VCaP (cell line): ENCODE data around the gene IFT52.
A peak's percentile ranks its signal among the peaks of the same experiment; 100 is the strongest.
"Not testable (repeated sequence)": the region's sequence is repeated elsewhere in the genome, so short reads cannot be mapped to it uniquely, and the experiment has no call there.

Experiments used
- H3K27ac ChIP-seq: fragments of 450-650 bp; 2 replicates; pipeline ENCODE4 v1.5.1; 2017
- TF ChIP-seq, protein P1 (sequence below): fragments of 450-650 bp; conservative IDR thresholded peaks from 2 replicates; pipeline ENCODE4 v1.5.1; 2017; ENCODE audit warnings: mild to moderate bottlenecking, moderate library complexity

IFT52 gene

GRCh38 chr20:43583133-43583864 lies 7.4 kb upstream of the IFT52 start:
- TF ChIP-seq, protein P1, sequence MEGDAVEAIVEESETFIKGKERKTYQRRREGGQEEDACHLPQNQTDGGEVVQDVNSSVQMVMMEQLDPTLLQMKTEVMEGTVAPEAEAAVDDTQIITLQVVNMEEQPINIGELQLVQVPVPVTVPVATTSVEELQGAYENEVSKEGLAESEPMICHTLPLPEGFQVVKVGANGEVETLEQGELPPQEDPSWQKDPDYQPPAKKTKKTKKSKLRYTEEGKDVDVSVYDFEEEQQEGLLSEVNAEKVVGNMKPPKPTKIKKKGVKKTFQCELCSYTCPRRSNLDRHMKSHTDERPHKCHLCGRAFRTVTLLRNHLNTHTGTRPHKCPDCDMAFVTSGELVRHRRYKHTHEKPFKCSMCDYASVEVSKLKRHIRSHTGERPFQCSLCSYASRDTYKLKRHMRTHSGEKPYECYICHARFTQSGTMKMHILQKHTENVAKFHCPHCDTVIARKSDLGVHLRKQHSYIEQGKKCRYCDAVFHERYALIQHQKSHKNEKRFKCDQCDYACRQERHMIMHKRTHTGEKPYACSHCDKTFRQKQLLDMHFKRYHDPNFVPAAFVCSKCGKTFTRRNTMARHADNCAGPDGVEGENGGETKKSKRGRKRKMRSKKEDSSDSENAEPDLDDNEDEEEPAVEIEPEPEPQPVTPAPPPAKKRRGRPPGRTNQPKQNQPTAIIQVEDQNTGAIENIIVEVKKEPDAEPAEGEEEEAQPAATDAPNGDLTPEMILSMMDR: no peak
- no peak overlapping the region for H3K27ac ChIP-seq

DNA sequence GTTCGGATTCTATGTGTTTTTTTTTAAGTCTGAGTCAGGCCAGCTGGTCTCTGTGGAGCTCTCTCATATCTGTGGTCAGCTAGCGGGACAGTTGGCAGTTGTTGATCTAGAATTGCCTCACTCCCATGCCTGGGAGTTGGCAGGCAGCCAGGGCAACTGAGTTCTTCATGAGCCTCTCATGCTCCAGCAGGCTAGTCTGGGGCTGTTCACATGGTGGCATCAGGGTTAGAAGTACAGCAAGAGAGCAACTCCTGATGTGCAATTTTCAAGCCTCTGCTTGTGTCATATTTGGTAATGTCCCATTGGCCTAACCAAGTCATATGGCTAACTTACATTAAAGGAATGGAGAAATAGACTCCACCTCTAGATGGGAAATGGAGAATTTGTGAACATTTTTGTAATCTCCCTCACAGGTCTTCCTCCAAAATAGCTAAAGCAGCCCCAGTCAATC lies 6.7 kb upstream of the IFT52 start:
- TF ChIP-seq, protein P1: no peak
- H3K27ac ChIP-seq: no peak overlapping the region

- H3K27ac ChIP-seq: no peak overlapping the region
- TF ChIP-seq, protein P1: no peak
Observed at GRCh38 chr20:43584448-43585136, 6.1 kb upstream of the IFT52 start.

DNA sequence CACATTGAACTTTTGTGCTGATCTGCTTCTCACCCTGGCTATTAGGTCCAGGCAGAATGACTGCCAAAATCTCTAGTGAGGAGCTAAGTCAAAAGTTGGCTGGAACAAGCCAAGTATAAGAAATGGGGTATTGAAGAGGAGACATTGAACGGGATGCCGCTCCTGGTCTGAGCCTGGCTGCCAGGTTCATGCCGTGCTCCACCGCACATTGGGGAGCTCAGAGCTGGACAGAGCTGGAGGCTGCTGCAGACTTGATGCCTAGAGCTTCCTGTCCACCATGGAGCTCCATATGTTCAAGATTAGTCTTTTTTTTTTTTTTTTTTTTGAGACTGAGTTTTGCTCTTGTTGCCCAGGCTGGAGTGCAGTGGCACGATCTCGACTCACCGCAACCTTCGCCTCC lies 4.1 kb upstream of the IFT52 start:
- TF ChIP-seq, protein P1: no peak
- no peak overlapping the region for H3K27ac ChIP-seq

DNA sequence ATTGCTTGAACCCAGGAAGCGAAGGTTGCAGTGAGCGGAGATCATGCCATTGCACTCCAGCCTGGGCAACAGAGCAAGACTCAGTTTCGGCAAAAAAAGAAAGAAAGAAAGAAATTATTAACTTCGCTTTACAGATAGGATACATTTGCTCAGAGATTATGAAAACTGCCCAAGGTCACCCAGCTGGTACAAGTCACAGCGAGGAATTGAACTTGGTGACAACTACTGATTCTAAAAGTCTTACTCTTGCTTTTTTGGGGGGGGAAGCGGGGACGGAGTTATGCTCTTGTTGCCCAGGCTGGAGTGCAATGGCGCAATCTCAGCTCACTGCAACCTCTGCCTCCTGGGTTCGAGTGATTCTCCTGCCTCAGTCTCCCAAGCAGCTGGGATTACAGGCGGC lies 2.2 kb upstream of the IFT52 start:
- not testable (repeated sequence) for H3K27ac ChIP-seq

DNA sequence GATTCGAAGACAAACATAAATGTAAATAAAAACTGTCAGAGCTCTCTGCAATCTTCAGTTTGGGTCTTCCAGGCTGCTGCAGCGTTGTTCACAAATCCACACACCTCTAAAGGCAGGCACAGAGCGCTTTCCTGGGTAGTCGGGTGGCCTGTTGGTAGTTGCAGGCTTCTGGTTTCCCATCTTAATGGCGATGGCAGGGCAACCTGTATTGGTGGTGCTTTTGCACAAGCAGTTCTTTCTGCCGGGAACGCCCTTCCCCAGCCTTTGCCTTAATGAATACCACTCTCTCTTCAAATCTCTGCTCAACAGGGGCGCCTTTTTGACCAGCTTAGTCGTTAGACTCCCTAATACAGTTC lies 723 bp upstream of the IFT52 start:
- H3K27ac ChIP-seq: peak overlapping the region; percentile 92
- TF ChIP-seq, protein P1: no peak

DNA sequence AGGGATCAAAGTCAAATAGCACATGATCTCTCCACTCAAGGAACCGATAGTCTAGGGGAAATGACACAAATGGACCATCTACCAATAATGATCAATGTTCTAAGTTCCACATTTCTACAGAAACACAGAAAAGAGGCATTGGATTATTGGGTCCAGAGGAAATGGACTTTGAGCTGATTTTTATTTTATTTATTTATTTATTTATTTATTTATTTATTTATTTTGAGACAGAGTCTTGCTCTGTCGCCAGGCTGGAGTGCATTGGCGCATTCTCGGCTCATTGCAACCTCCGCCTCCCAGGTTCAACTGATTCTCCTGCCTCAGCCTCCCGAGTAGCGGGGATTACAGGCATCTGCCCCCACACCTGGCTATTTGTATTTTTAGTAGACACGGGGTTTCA lies 11.2 kb downstream of the IFT52 start:
- not testable (repeated sequence) for H3K27ac ChIP-seq

- TF ChIP-seq, protein P1: no peak
- no peak overlapping the region for H3K27ac ChIP-seq
Observed at GRCh38 chr20:43603124-43603523, 12.4 kb downstream of the IFT52 start.
